Upper lobe of left lung (tissue), 4 donors: ENCODE measurements around the gene PIM2.

Source experiments
- CTCF ChIP-seq, 6 experiments: fragments of 450-650 bp in 4 of 6; fragments of 200-600 bp in 2 of 6; sonication (generic) in 2 of 6; IDR thresholded peaks; one replicate each; pipeline ENCODE4 v1.5.1; 2016 to 2019; ENCODE audit warnings: antibody characterized with exemption in 6 of 6
- POLR2A ChIP-seq, 4 donors: fragments of 450-650 bp; IDR thresholded peaks; one replicate each; pipeline ENCODE4 v1.5.1; 2016 to 2017; ENCODE audit warnings: antibody characterized with exemption in 4 of 4, mild to moderate bottlenecking in 2 of 4

- TF ChIP-seq CTCF (IDR thresholded peaks at IDR 0.05) (peak in 1 of 6 experiments; percentile 39), POLR2A (IDR thresholded peaks at IDR 0.05) (no peak)
Measured at GRCh38 chrX:48956728-48957414, 38.0 kb upstream of the PIM2 start.
